GM12878 (cell line): ENCODE measurements around the gene RPRD2. TPM values are rescaled to one million over a fixed set of nuclear protein-coding genes. Genes with fewer than 3 reads are reported as not detected.

ENCODE experiments used
- ATAC-seq: fragments of 200-7000 bp; cut with Tn5 transposase; 3 replicates; pipeline ENCODE4 v1.9.1; 2020; ENCODE audit warnings: mild to moderate bottlenecking, moderate library complexity
- BruUV-seq: library from RNA; stranded (reverse); fragments of 400-500 nt; replicated peaks from 2 replicates; lab custom pipeline; 2021; lab: Mats Ljungman, UMichigan
- CTCF ChIA-PET: fragments of 300-600 bp; sonication (Branson Sonifier 250); formaldehyde crosslinking; extraction: SDS; loops from one replicate; lab custom pipeline; 2021; ENCODE audit warnings: inconsistent platforms; lab: Yijun Ruan, JAX
- POLR2A ChIA-PET: fragments of 350-600 bp; formaldehyde crosslinking; extraction: SDS; loops from one replicate; lab custom pipeline; 2021; ENCODE audit warnings: inconsistent platforms; lab: Charles Lee
- RAD21 ChIA-PET: fragments of 300-600 bp; sonication (Branson Sonifier 250); formaldehyde crosslinking; loops from one replicate; lab custom pipeline; 2023; ENCODE audit warnings: antibody characterized with exemption; ENCODE audit not compliant: unreplicated experiment; lab: Charles Lee
- SMC1A ChIA-PET: fragments of 300-600 bp; sonication (Branson Sonifier 250); formaldehyde crosslinking; loops from one replicate; lab custom pipeline; 2023; ENCODE audit not compliant: unreplicated experiment, uncharacterized antibody; lab: Charles Lee
- DNase-seq: peaks from one replicate; pipeline ENCODE4 v3.0.0-alpha.2; 2011; ENCODE audit warnings: low read depth, low spot score
- FAIRE-seq: peaks from 3 replicates; lab custom pipeline; 2011; peaks lifted over from hg19 to GRCh38; lab: Jason Lieb, UNC
- H2AFZ ChIP-seq: 2 replicates; pipeline ENCODE4 v1.6.0; 2011; ENCODE audit warnings: low read depth, low read length, control low read depth; ENCODE audit not compliant: control insufficient read depth
- H3K27ac ChIP-seq: 2 replicates; pipeline ENCODE4 v1.5.1; 2011; ENCODE audit warnings: control low read depth; ENCODE audit not compliant: control insufficient read depth, insufficient read depth
- H3K27me3 ChIP-seq, 2 experiments: replicated peaks in 1 of 2; 2 replicates each; pipeline versions ENCODE4 v1.6.0 to v1.6.1; 2011; ENCODE audit warnings: low read length in 1 of 2; ENCODE audit not compliant: control insufficient read depth in 2 of 2, insufficient read depth in 2 of 2
- H3K36me3 ChIP-seq, 2 experiments: 2 replicates each; pipeline ENCODE4 v1.5.1; 2011; ENCODE audit warnings: low read length in 1 of 2; ENCODE audit not compliant: control insufficient read depth in 2 of 2, insufficient read depth in 2 of 2
- H3K4me1 ChIP-seq: 2 replicates; pipeline ENCODE4 v1.6.1; 2011; ENCODE audit warnings: mild to moderate bottlenecking, low read length, moderate library complexity, mixed read lengths; ENCODE audit not compliant: control insufficient read depth, insufficient read depth
- H3K4me2 ChIP-seq: 2 replicates; pipeline ENCODE4 v1.6.0; 2011; ENCODE audit warnings: control low read depth; ENCODE audit not compliant: control insufficient read depth, insufficient read depth
- H3K4me3 ChIP-seq: fragments of 200-600 bp; sonication (generic); 2 replicates; pipeline ENCODE4 v1.5.1; 2016
- H3K79me2 ChIP-seq: 2 replicates; pipeline ENCODE4 v1.6.0; 2011; ENCODE audit warnings: low read length; ENCODE audit not compliant: control insufficient read depth, insufficient read depth
- H3K9ac ChIP-seq: 2 replicates; pipeline ENCODE4 v1.8.0; 2011; ENCODE audit warnings: low read length, control low read depth, mixed read lengths; ENCODE audit not compliant: control insufficient read depth, insufficient read depth
- H3K9me3 ChIP-seq: replicated peaks from 3 replicates; pipeline ENCODE4 v1.5.1; 2011; ENCODE audit warnings: mild to moderate bottlenecking, low read length; ENCODE audit not compliant: control insufficient read depth, insufficient read depth
- H4K20me1 ChIP-seq: 2 replicates; pipeline ENCODE4 v1.6.0; 2011; ENCODE audit not compliant: control insufficient read depth, insufficient read depth
- DPF2 ChIP-seq: fragments of 450-650 bp; IDR thresholded peaks from 2 replicates; pipeline ENCODE4 v1.6.1; 2017; ENCODE audit warnings: mild to moderate bottlenecking
- EGR1 ChIP-seq, 2 experiments: IDR thresholded peaks; 1 replicate in 1 of 2; 2 replicates in 1 of 2; pipeline ENCODE4 v1.6.1; 2011 to 2012; ENCODE audit warnings: low read depth in 2 of 2, low read length in 2 of 2, borderline replicate concordance in 1 of 2, mild to moderate bottlenecking in 1 of 2, moderate library complexity in 1 of 2
- IKZF2 ChIP-seq, 2 experiments: fragments of 450-650 bp; IDR thresholded peaks; 2 replicates each; pipeline ENCODE4 v1.6.1; 2017; ENCODE audit warnings: mild to moderate bottlenecking in 2 of 2, moderate library complexity in 2 of 2
- MEF2B ChIP-seq: fragments of 450-650 bp; IDR thresholded peaks from 2 replicates; pipeline ENCODE4 v1.6.1; 2018; ENCODE audit warnings: mild to moderate bottlenecking, moderate library complexity; ENCODE audit not compliant: partially characterized antibody, poor library complexity, severe bottlenecking
- MTA2 ChIP-seq: fragments of 450-650 bp; IDR thresholded peaks from 2 replicates; pipeline ENCODE4 v1.6.1; 2016; ENCODE audit warnings: low read depth, mild to moderate bottlenecking, moderate library complexity
- NR2C1 ChIP-seq: fragments of 450-650 bp; IDR thresholded peaks from 2 replicates; pipeline ENCODE4 v1.6.1; 2017; ENCODE audit warnings: antibody characterized with exemption, mild to moderate bottlenecking, moderate library complexity
- RB1 ChIP-seq: fragments of 450-650 bp; formaldehyde crosslinking; IDR thresholded peaks from 2 replicates; pipeline ENCODE4 v1.6.1; 2017; ENCODE audit warnings: mild to moderate bottlenecking, borderline replicate concordance
- RUNX3 ChIP-seq: IDR thresholded peaks from 2 replicates; pipeline ENCODE4 v1.6.1; 2012; ENCODE audit warnings: low read length, inconsistent platforms
- STAT3 ChIP-seq: IDR thresholded peaks from 2 replicates; pipeline ENCODE4 v1.6.1; 2011; ENCODE audit warnings: low read depth, low read length, improper control_type of control experiment
- SUZ12 ChIP-seq: fragments of 200-600 bp; sonication (generic); IDR thresholded peaks from one replicate; pipeline ENCODE4 v1.6.1; 2018; ENCODE audit warnings: antibody characterized with exemption, mild to moderate bottlenecking; ENCODE audit not compliant: unreplicated experiment
- WRNIP1 ChIP-seq: IDR thresholded peaks from 2 replicates; pipeline ENCODE4 v1.6.1; 2011; ENCODE audit warnings: low read depth, low read length, improper control_type of control experiment, borderline replicate concordance
- WGBS: methylation state at CpG from one replicate; pipeline ENCODE4 v1.1.6; 2016; ENCODE audit warnings: low lambda C conversion rate; ENCODE audit not compliant: insufficient replicate concordance, insufficient coverage; ENCODE audit errors: missing lambda C conversion rate; 5-methylcytosine and 5-hydroxymethylcytosine counted together
- in situ Hi-C: fragments of 300-500 bp; cut with MboI; formaldehyde crosslinking; loops from 9 replicates; pipeline ENCODE4 v1.14.3; 2018; ENCODE audit warnings: mixed read lengths
- intact Hi-C: fragments of 100-400 bp; cut with micrococcal nuclease; formaldehyde crosslinking; loops from one replicate; pipeline ENCODE4 v1.14.2; 2022; ENCODE audit not compliant: unreplicated experiment
- polyA plus RNA-seq, 11 experiments: library from polyadenylated mRNA; depleted of rRNA in 4 of 11; unstranded in 6 of 11; stranded (reverse) in 5 of 11; fragments of >200 nt; fragmentation: Nextera tagmentation in 4 of 11; fragmentation: Illumina TruSeq in 1 of 11; extraction: Ambion mirVana in 4 of 11; extraction: Trizol in 1 of 11; gene quantifications; 1 replicate in 1 of 11; 2 replicates in 10 of 11; pipeline versions ENCODE4 v1.2.1 to v1.2.3, GENCODE V29; 2011 to 2016; ENCODE audit warnings: inconsistent platforms in 2 of 11, missing spikeins in 2 of 11, low read depth in 1 of 11
- total RNA-seq, 4 experiments: library from RNA; depleted of rRNA in 3 of 4; stranded (reverse); fragments of >200 nt in 3 of 4; fragmentation: Illumina TruSeq in 1 of 4; extraction: Trizol in 1 of 4; gene quantifications; 2 replicates each; pipeline versions ENCODE4 v1.2.1 to v1.2.3, GENCODE V29; 2013 to 2021
- TF ChIP-seq, protein P1 (sequence below): IDR thresholded peaks from 2 replicates; pipeline ENCODE4 v1.6.1; 2011; ENCODE audit warnings: borderline replicate concordance, low read depth, mild to moderate bottlenecking, moderate library complexity, low read length; ENCODE audit not compliant: insufficient read depth, poor library complexity, severe bottlenecking
- TF ChIP-seq, protein P2 (sequence below): fragments of 150-350 bp; IDR thresholded peaks from 2 replicates; pipeline ENCODE4 v1.6.1; 2016; ENCODE audit warnings: low read depth, low read length
- TF ChIP-seq, protein P3 (sequence below): IDR thresholded peaks from 2 replicates; pipeline ENCODE4 v1.6.1; 2011; ENCODE audit warnings: mild to moderate bottlenecking, low read depth, low read length, moderate library complexity; ENCODE audit not compliant: insufficient replicate concordance

RPRD2 gene
- total and polyA plus RNA-seq, 10 of the 15 experiments (the other 5 are each of a cell fraction or from before 2014, with no cell fraction given): 1.9 to 24.8 (median 13.3) TPM

DNA sequence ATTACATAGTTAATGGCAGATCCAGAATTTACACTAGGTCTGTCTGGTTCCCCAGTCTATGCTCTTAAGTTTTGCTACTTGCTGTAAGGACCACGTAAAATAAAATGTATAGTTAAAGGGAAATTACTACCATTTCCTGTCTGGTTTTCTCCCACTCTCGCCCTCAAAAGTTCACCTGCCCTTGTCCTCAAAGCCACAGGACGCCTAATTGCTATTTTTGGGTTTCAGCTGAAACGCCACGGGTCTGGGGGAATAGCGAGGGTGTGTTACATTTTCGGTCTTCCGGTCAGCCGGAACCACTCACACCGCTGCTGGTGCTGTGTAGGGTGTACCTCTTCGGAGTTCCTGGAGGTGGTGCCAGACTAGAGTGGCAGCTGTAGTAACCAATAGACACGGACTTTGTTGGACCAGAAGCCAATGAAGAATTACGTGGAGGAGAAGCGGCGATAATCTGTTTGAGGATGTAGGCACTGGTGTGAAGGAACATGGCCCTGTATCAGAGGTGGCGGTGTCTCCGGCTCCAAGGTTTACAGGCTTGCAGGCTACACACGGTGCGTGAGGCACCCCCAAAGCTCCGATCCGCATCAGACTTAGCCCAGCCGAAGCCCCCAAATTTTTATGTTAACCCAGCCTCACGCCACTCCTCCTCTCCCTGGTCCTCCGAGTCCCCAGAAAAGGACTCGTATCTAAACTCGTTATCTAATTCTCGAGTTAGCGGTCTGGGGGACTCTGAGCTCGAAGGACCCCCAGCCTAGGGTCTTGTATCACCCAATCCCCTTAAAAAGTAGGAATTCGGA lies 123.2 kb downstream of the RPRD2 start, which contains the start of gene TARS2:
TARS2 (plus strand) TSS at position 454 of the 797 bp plus-strand sequence; CDS start at position 486, 32 bp downstream.
- H3K79me2 ChIP-seq: peaks cover 14% of the 10 kb centered on the region
- no TSS peak for BruUV-seq
- peak within 1 kb of the TSS; percentile 95 for H3K4me3 ChIP-seq
- CTCF ChIA-PET: interaction anchor here (1.0 to 1.3 kb wide), 2 partner anchors 47 to 123 kb away, joined by 3 read pairs; no protein-coding TSS in a partner anchor
- DNase-seq (peak; percentile 99), ATAC-seq (peak; percentile 100), FAIRE-seq (peak; percentile 99)
- H3K4me1 ChIP-seq: no peaks in the 10 kb centered on the region
- POLR2A ChIA-PET: interaction anchor here (0.5 to 1.3 kb wide), 2 partner anchors 123 to 166 kb away, joined by 3 to 5 read pairs; partner anchors contain the start of gene RPRD2
- H3K4me2 ChIP-seq: peak within 1 kb of the TSS; percentile 92
- H3K27me3 ChIP-seq: no peaks in the 10 kb centered on the region
- RAD21 ChIA-PET: interaction anchor here (1.6 kb wide), 1 partner anchor 29 kb away, joined by 6 read pairs; the partner anchor contains the start of gene FALEC
- no peaks in the 10 kb centered on the region for H4K20me1 ChIP-seq
- peak within 1 kb of the TSS; percentile 98 for H3K9ac ChIP-seq
- SMC1A ChIA-PET: interaction anchor here (2.1 kb wide), 1 partner anchor 29 kb away, joined by 11 read pairs; the partner anchor contains the start of gene FALEC
- intact Hi-C loops (loop anchor here (10.0 kb wide), 1 partner anchor 138 kb away; the partner anchor contains the start of gene ENSA), in situ Hi-C loops (no loop called here)
- H3K27ac ChIP-seq: peak within 1 kb of the TSS; percentile 86
- peaks cover 2 to 20% of the 10 kb centered on the region in 2 experiments; a peak in 3 of 4 replicates for H3K36me3 ChIP-seq
- no peaks in the 10 kb centered on the region for H3K9me3 ChIP-seq
- peak within 1 kb of the TSS; percentile 96 for H2AFZ ChIP-seq
- under 1% methylated on average over 30 of the region's 30 CpGs for WGBS
- TF ChIP-seq, protein P1, sequence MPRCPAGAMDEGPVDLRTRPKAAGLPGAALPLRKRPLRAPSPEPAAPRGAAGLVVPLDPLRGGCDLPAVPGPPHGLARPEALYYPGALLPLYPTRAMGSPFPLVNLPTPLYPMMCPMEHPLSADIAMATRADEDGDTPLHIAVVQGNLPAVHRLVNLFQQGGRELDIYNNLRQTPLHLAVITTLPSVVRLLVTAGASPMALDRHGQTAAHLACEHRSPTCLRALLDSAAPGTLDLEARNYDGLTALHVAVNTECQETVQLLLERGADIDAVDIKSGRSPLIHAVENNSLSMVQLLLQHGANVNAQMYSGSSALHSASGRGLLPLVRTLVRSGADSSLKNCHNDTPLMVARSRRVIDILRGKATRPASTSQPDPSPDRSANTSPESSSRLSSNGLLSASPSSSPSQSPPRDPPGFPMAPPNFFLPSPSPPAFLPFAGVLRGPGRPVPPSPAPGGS: no peak
- TF ChIP-seq EGR1 (IDR thresholded peaks at IDR 0.05; ENCODE audit: borderline replicate concordance in 1 of 2, low read depth in 2 of 2, low read length in 2 of 2) (peak; percentile 40 to 45; a peak in 2 of 3 replicates), RUNX3 (peak; percentile 93), RB1 (peak; percentile 79; the same call in 1 of the 2 replicates), WRNIP1 (peak; percentile 96; the same call in 1 of the 2 replicates), MEF2B (peak; percentile 95), MTA2 (peak; percentile 49), IKZF2 (IDR thresholded peaks at IDR 0.05) (peak; percentile 65 to 67), NR2C1 (peak; percentile 62; the same call in 1 of the 2 replicates), STAT3 (no peak), SUZ12 (no peak), DPF2 (peak; percentile 99)
- TF ChIP-seq, protein P2, sequence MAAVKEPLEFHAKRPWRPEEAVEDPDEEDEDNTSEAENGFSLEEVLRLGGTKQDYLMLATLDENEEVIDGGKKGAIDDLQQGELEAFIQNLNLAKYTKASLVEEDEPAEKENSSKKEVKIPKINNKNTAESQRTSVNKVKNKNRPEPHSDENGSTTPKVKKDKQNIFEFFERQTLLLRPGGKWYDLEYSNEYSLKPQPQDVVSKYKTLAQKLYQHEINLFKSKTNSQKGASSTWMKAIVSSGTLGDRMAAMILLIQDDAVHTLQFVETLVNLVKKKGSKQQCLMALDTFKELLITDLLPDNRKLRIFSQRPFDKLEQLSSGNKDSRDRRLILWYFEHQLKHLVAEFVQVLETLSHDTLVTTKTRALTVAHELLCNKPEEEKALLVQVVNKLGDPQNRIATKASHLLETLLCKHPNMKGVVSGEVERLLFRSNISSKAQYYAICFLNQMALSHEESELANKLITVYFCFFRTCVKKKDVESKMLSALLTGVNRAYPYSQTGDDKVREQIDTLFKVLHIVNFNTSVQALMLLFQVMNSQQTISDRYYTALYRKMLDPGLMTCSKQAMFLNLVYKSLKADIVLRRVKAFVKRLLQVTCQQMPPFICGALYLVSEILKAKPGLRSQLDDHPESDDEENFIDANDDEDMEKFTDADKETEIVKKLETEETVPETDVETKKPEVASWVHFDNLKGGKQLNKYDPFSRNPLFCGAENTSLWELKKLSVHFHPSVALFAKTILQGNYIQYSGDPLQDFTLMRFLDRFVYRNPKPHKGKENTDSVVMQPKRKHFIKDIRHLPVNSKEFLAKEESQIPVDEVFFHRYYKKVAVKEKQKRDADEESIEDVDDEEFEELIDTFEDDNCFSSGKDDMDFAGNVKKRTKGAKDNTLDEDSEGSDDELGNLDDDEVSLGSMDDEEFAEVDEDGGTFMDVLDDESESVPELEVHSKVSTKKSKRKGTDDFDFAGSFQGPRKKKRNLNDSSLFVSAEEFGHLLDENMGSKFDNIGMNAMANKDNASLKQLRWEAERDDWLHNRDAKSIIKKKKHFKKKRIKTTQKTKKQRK: peak; percentile 61
- TF ChIP-seq, protein P3, sequence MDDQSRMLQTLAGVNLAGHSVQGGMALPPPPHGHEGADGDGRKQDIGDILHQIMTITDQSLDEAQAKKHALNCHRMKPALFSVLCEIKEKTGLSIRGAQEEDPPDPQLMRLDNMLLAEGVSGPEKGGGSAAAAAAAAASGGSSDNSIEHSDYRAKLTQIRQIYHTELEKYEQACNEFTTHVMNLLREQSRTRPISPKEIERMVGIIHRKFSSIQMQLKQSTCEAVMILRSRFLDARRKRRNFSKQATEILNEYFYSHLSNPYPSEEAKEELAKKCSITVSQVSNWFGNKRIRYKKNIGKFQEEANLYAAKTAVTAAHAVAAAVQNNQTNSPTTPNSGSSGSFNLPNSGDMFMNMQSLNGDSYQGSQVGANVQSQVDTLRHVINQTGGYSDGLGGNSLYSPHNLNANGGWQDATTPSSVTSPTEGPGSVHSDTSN: peak; percentile 99
